Neural cell (in vitro differentiated cells): Measurements from ENCODE around the gene MRRF. TPM values are rescaled to one million over a fixed set of nuclear protein-coding genes. Genes with fewer than 3 reads are reported as not detected.

Source experiments
- H2AFZ ChIP-seq: fragments of 200-600, 300-800 bp; sonication (generic), shearing (Covaris generic); 2 replicates; pipeline ENCODE4 v1.6.0; 2014; ENCODE audit warnings: low read depth, mild to moderate bottlenecking, antibody characterized with exemption, low read length, moderate library complexity
- H3F3A ChIP-seq: fragments of 200-600 bp; shearing (Covaris generic); 2 replicates; pipeline ENCODE4 v1.6.1; 2016; ENCODE audit warnings: mild to moderate bottlenecking, moderate library complexity, mixed read lengths, antibody characterized with exemption, low read length; ENCODE audit not compliant: insufficient read depth, poor library complexity, severe bottlenecking
- H3K27ac ChIP-seq: fragments of 200-600, 300-800 bp; sonication (generic), shearing (Covaris generic); 2 replicates; pipeline ENCODE4 v1.5.1; 2014; ENCODE audit warnings: mild to moderate bottlenecking, low read length, moderate library complexity
- H3K27me3 ChIP-seq: fragments of 300-800, 200-600 bp; sonication (generic), shearing (Covaris generic); 2 replicates; pipeline ENCODE4 v1.6.0; 2014; ENCODE audit warnings: mild to moderate bottlenecking, low read depth, low read length, moderate library complexity; ENCODE audit not compliant: insufficient read depth
- H3K36me3 ChIP-seq: fragments of 300-800, 200-600 bp; sonication (generic), shearing (Covaris generic); 2 replicates; pipeline ENCODE4 v1.5.1; 2014; ENCODE audit warnings: mild to moderate bottlenecking, antibody characterized with exemption, low read length, moderate library complexity; ENCODE audit not compliant: insufficient read depth
- H3K4me2 ChIP-seq: fragments of 300-800, 200-600 bp; sonication (generic), shearing (Covaris generic); 2 replicates; pipeline ENCODE4 v1.6.0; 2014; ENCODE audit warnings: mild to moderate bottlenecking, low read length
- H3K4me3 ChIP-seq: fragments of 300-800, 200-600 bp; sonication (generic), shearing (Covaris generic); 2 replicates; pipeline ENCODE4 v1.5.1; 2014; ENCODE audit warnings: mild to moderate bottlenecking, low read length, moderate library complexity
- H3K79me2 ChIP-seq: fragments of 200-600 bp; shearing (Covaris generic); replicated peaks from 2 replicates; pipeline ENCODE4 v1.6.0; 2014; ENCODE audit warnings: mild to moderate bottlenecking, low read length, moderate library complexity; ENCODE audit not compliant: insufficient read depth
- H3K9ac ChIP-seq: fragments of 300-800, 200-600 bp; sonication (generic), shearing (Covaris generic); 2 replicates; pipeline ENCODE4 v1.6.1; 2016; ENCODE audit warnings: mild to moderate bottlenecking, low read length, mixed read lengths
- H3K9me2 ChIP-seq: fragments of 200-600 bp; shearing (Covaris generic); 2 replicates; pipeline ENCODE4 v1.6.1; 2016; ENCODE audit warnings: mild to moderate bottlenecking, low read length, mixed read lengths; ENCODE audit not compliant: insufficient read depth
- H3K9me3 ChIP-seq: fragments of 200-600, 300-800 bp; sonication (generic), shearing (Covaris generic); 2 replicates; pipeline ENCODE4 v1.6.1; 2016; ENCODE audit warnings: mild to moderate bottlenecking, mixed run types, low read length, moderate library complexity, mixed read lengths
- H4K20me1 ChIP-seq: fragments of 200-600 bp; shearing (Covaris generic); 2 replicates; pipeline ENCODE4 v1.6.1; 2016; ENCODE audit warnings: mild to moderate bottlenecking, mixed run types; ENCODE audit not compliant: insufficient read depth
- CTCF ChIP-seq: fragments of 450-650 bp; IDR thresholded peaks from 2 replicates; pipeline ENCODE4 v1.5.1; 2014; ENCODE audit warnings: antibody characterized with exemption, mild to moderate bottlenecking, moderate library complexity; ENCODE audit not compliant: poor library complexity, severe bottlenecking
- EP300 ChIP-seq: fragments of 450-650 bp; conservative IDR thresholded peaks from 2 replicates; pipeline ENCODE4 v1.6.1; 2014; ENCODE audit warnings: antibody characterized with exemption, mild to moderate bottlenecking, moderate library complexity; ENCODE audit not compliant: poor library complexity, severe bottlenecking
- EZH2 ChIP-seq: fragments of 200-600, 300-800 bp; shearing (Covaris generic), sonication (generic); IDR thresholded peaks from 2 replicates; pipeline ENCODE4 v1.6.1; 2014; ENCODE audit warnings: antibody characterized with exemption, low read length, borderline replicate concordance, mild to moderate bottlenecking; ENCODE audit not compliant: insufficient read depth, poor library complexity, severe bottlenecking
- MXI1 ChIP-seq: fragments of 450-650 bp; conservative IDR thresholded peaks from 2 replicates; pipeline ENCODE4 v1.6.1; 2014; ENCODE audit warnings: antibody characterized with exemption, mild to moderate bottlenecking; ENCODE audit not compliant: poor library complexity, severe bottlenecking
- POLR2AphosphoS5 ChIP-seq: IDR thresholded peaks from 2 replicates; pipeline ENCODE4 v1.6.1; 2012
- RAD21 ChIP-seq: fragments of 450-650 bp; conservative IDR thresholded peaks from 2 replicates; pipeline ENCODE4 v1.6.1; 2014; ENCODE audit warnings: antibody characterized with exemption, mild to moderate bottlenecking, moderate library complexity
- REST ChIP-seq: IDR thresholded peaks from 2 replicates; pipeline ENCODE4 v1.6.1; 2012; ENCODE audit warnings: borderline replicate concordance
- SMC3 ChIP-seq: fragments of 450-650 bp; conservative IDR thresholded peaks from 2 replicates; pipeline ENCODE4 v1.6.1; 2014; ENCODE audit warnings: antibody characterized with exemption, mild to moderate bottlenecking, moderate library complexity; ENCODE audit not compliant: poor library complexity
- TAF1 ChIP-seq: IDR thresholded peaks from 2 replicates; pipeline ENCODE4 v1.6.1; 2012; ENCODE audit warnings: low read depth
- polyA plus RNA-seq: library from polyadenylated mRNA; depleted of rRNA; stranded (reverse); fragments of >200 nt; gene quantifications from 2 replicates; pipeline ENCODE4 v1.2.3, GENCODE V29; 2014

The MRRF gene
- polyA plus RNA-seq, 1 donor from 2014 or later, result 40.7 TPM

- Histone ChIP-seq H3K9me3 (no peaks in the 10 kb centered on the region), H3K27me3 (no peaks in the 10 kb centered on the region), H3K4me2 (peak overlapping the region; percentile 81), H3K36me3 (peaks cover 5% of the 10 kb centered on the region), H3K79me2 (peaks cover 33% of the 10 kb centered on the region), H3K27ac (peak overlapping the region; percentile 91), H3F3A (no peaks in the 10 kb centered on the region), H3K4me3 (peak overlapping the region; percentile 87), H3K9me2 (no peaks in the 10 kb centered on the region), H4K20me1 (no peaks in the 10 kb centered on the region), H2AFZ (peak overlapping the region; percentile 89), H3K9ac (peak overlapping the region; percentile 95)
- TF ChIP-seq RAD21 (no peak), REST (no peak), MXI1 (no peak), TAF1 (no peak), CTCF (no peak), POLR2AphosphoS5 (no peak), SMC3 (no peak), EZH2 (no peak), EP300 (no peak)
Measured at GRCh38 chr9:122263699-122264349, 858 bp upstream of the MRRF start.

- peaks cover 33% of the 10 kb centered on the region for H3K79me2 ChIP-seq
Measured at GRCh38 chr9:122265149-122265915, 650 bp downstream of the MRRF start.

More at GRCh38 chr9:122265149-122265915, 650 bp downstream of the MRRF start:
- Histone ChIP-seq H3K4me3 (peak overlapping the region; percentile 87), H3K27ac (peak overlapping the region; percentile 91), H3K9me2 (no peaks in the 10 kb centered on the region), H3K36me3 (no peaks in the 10 kb centered on the region), H3F3A (no peaks in the 10 kb centered on the region), H3K9me3 (no peaks in the 10 kb centered on the region), H3K4me2 (peak overlapping the region; percentile 85), H4K20me1 (no peaks in the 10 kb centered on the region), H3K27me3 (no peaks in the 10 kb centered on the region), H2AFZ (peak overlapping the region; percentile 89), H3K9ac (peak overlapping the region; percentile 95)
- no peak for TF ChIP-seq REST
- TF ChIP-seq CTCF, result no peak
- no peak for TF ChIP-seq EZH2
- no peak for TF ChIP-seq POLR2AphosphoS5
- TF ChIP-seq MXI1, result no peak
- TF ChIP-seq RAD21, result no peak
- TF ChIP-seq SMC3, result no peak
- TF ChIP-seq EP300, result no peak
- TF ChIP-seq TAF1, result no peak
